HEK293 (cell line): ENCODE results near the gene ARL14.

ENCODE experiments used
- CTCF ChIA-PET: fragments of 350-600 bp; formaldehyde crosslinking; extraction: SDS; loops from one replicate; lab custom pipeline; 2021; ENCODE audit warnings: antibody characterized with exemption; lab: Yijun Ruan, JAX
- POLR2A ChIA-PET: fragments of 300-600 bp; formaldehyde crosslinking; extraction: SDS; loops from one replicate; lab custom pipeline; 2020; ENCODE audit warnings: antibody characterized with exemption, inconsistent platforms; lab: Yijun Ruan, JAX
- H3K27ac ChIP-seq: fragments of 200-500 bp; sonication (Bioruptor generic); 2 replicates; pipeline ENCODE4 v1.5.1; 2014; ENCODE audit warnings: low read depth, low read length, control low read depth, inconsistent platforms; ENCODE audit errors: extremely low read depth
- H3K36me3 ChIP-seq, 2 experiments: fragments of 200-500 bp in 1 of 2; sonication (Bioruptor generic) in 1 of 2; 1 replicate in 1 of 2; 2 replicates in 1 of 2; pipeline ENCODE4 v1.5.1; 2014 to 2017; ENCODE audit warnings: inconsistent platforms in 2 of 2, low read length in 2 of 2; ENCODE audit not compliant: control insufficient read depth in 2 of 2, insufficient read depth in 1 of 2
- H3K4me1 ChIP-seq: fragments of 200-500 bp; sonication (Bioruptor generic); 2 replicates; pipeline ENCODE4 v1.5.1; 2014; ENCODE audit warnings: mild to moderate bottlenecking, low read length, inconsistent platforms; ENCODE audit not compliant: control insufficient read depth, insufficient read depth
- H3K4me3 ChIP-seq: 2 replicates; pipeline ENCODE4 v1.5.1; 2011; ENCODE audit warnings: low read depth, mild to moderate bottlenecking, control low read depth, low read length, moderate library complexity
- H3K9me3 ChIP-seq: fragments of 200-500 bp; sonication (Bioruptor generic); 2 replicates; pipeline ENCODE4 v1.5.1; 2014; ENCODE audit warnings: low read depth, low read length, inconsistent platforms; ENCODE audit not compliant: control insufficient read depth, insufficient read depth
- HOXD13 ChIP-seq: sonication (generic); formaldehyde crosslinking; IDR thresholded peaks from 2 replicates; pipeline ENCODE4 v1.8.0; 2022; ENCODE audit warnings: missing genetic modification reagents, borderline replicate concordance
- OVOL3 ChIP-seq: fragments of 450-650 bp; formaldehyde crosslinking; IDR thresholded peaks from 2 replicates; pipeline ENCODE4 v1.5.1; 2016; ENCODE audit warnings: missing biosample characterization, missing genetic modification characterization
- SP2 ChIP-seq: fragments of 450-650 bp; formaldehyde crosslinking; IDR thresholded peaks from 2 replicates; pipeline ENCODE4 v1.5.1; 2016; ENCODE audit warnings: missing biosample characterization, missing genetic modification characterization
- SP7 ChIP-seq: fragments of 450-650 bp; formaldehyde crosslinking; IDR thresholded peaks from 2 replicates; pipeline ENCODE4 v1.5.1; 2016; ENCODE audit warnings: missing biosample characterization, missing genetic modification characterization
- ZNF146 ChIP-seq: fragments of 450-650 bp; formaldehyde crosslinking; IDR thresholded peaks from 2 replicates; pipeline ENCODE4 v1.5.1; 2016; ENCODE audit warnings: missing biosample characterization, missing genetic modification characterization
- ZNF16 ChIP-seq: fragments of 450-650 bp; formaldehyde crosslinking; IDR thresholded peaks from 2 replicates; pipeline ENCODE4 v1.5.1; 2016; ENCODE audit warnings: low read depth, missing biosample characterization, missing genetic modification characterization
- ZNF404 ChIP-seq: fragments of 450-650 bp; formaldehyde crosslinking; IDR thresholded peaks from 2 replicates; pipeline ENCODE4 v1.5.1; 2017; ENCODE audit warnings: missing biosample characterization, missing genetic modification characterization
- ZNF529 ChIP-seq: fragments of 450-650 bp; formaldehyde crosslinking; IDR thresholded peaks from 2 replicates; pipeline ENCODE4 v1.5.1; 2017; ENCODE audit warnings: missing genetic modification characterization, missing biosample characterization; ENCODE audit not compliant: insufficient replicate concordance
- ZNF571 ChIP-seq: fragments of 450-650 bp; formaldehyde crosslinking; IDR thresholded peaks from 2 replicates; pipeline ENCODE4 v1.5.0; 2017; ENCODE audit warnings: missing biosample characterization, missing genetic modification characterization
- ZNF596 ChIP-seq: fragments of 450-650 bp; IDR thresholded peaks from 2 replicates; pipeline ENCODE4 v1.5.0; 2018; ENCODE audit warnings: missing biosample characterization, mild to moderate bottlenecking, missing genetic modification characterization, moderate library complexity
- ZNF610 ChIP-seq: fragments of 450-650 bp; formaldehyde crosslinking; IDR thresholded peaks from 2 replicates; pipeline ENCODE4 v1.5.1; 2016; ENCODE audit warnings: missing biosample characterization, missing genetic modification characterization, borderline replicate concordance
- ZNF629 ChIP-seq: fragments of 450-650 bp; formaldehyde crosslinking; IDR thresholded peaks from 2 replicates; pipeline ENCODE4 v1.5.1; 2017; ENCODE audit warnings: missing biosample characterization, missing genetic modification characterization
- ZNF670 ChIP-seq: fragments of 450-650 bp; formaldehyde crosslinking; IDR thresholded peaks from 2 replicates; pipeline ENCODE4 v1.5.1; 2016; ENCODE audit warnings: missing biosample characterization, missing genetic modification characterization, low read depth
- ZSCAN16 ChIP-seq: fragments of 450-650 bp; formaldehyde crosslinking; IDR thresholded peaks from 2 replicates; pipeline ENCODE4 v1.5.1; 2016; ENCODE audit warnings: missing biosample characterization, missing genetic modification characterization
- TF ChIP-seq, protein P1 (sequence below): fragments of 450-650 bp; formaldehyde crosslinking; IDR thresholded peaks from 2 replicates; pipeline ENCODE4 v1.5.1; 2016; ENCODE audit warnings: missing biosample characterization, missing genetic modification characterization, borderline replicate concordance
- TF ChIP-seq, protein P2 (sequence below): IDR thresholded peaks from 2 replicates; pipeline ENCODE4 v1.6.1; 2011; ENCODE audit warnings: mild to moderate bottlenecking, low read depth, low read length, borderline replicate concordance
- TF ChIP-seq, protein P3 (sequence below): fragments of 450-650 bp; formaldehyde crosslinking; IDR thresholded peaks from 2 replicates; pipeline ENCODE4 v1.5.1; 2016; ENCODE audit warnings: missing biosample characterization, missing genetic modification characterization
- TF ChIP-seq, protein P4 (sequence below): fragments of 450-650 bp; formaldehyde crosslinking; IDR thresholded peaks from 2 replicates; pipeline ENCODE4 v1.5.1; 2016; ENCODE audit warnings: missing biosample characterization, missing genetic modification characterization

ARL14 gene

DNA sequence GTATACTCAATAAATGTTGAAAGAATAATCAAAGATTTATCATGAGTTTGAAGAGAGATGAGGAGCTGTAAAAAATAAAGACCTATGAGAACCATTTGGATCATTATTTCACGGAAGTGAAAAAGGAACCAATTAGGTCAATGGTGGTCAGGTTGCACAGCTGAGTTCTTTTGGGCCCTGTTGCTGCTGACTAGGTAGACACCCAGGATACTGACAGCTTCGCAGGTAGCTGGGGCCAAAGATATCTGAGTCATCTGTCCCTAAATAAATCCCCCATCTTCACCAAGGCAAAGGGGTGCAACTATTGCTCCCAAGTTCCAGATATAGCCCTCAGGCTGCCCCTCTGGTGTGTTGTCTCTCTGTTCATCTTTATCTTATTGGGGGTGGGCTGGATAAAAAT is 5.0 kb upstream of the ARL14 start (continued):
- TF ChIP-seq, protein P1, sequence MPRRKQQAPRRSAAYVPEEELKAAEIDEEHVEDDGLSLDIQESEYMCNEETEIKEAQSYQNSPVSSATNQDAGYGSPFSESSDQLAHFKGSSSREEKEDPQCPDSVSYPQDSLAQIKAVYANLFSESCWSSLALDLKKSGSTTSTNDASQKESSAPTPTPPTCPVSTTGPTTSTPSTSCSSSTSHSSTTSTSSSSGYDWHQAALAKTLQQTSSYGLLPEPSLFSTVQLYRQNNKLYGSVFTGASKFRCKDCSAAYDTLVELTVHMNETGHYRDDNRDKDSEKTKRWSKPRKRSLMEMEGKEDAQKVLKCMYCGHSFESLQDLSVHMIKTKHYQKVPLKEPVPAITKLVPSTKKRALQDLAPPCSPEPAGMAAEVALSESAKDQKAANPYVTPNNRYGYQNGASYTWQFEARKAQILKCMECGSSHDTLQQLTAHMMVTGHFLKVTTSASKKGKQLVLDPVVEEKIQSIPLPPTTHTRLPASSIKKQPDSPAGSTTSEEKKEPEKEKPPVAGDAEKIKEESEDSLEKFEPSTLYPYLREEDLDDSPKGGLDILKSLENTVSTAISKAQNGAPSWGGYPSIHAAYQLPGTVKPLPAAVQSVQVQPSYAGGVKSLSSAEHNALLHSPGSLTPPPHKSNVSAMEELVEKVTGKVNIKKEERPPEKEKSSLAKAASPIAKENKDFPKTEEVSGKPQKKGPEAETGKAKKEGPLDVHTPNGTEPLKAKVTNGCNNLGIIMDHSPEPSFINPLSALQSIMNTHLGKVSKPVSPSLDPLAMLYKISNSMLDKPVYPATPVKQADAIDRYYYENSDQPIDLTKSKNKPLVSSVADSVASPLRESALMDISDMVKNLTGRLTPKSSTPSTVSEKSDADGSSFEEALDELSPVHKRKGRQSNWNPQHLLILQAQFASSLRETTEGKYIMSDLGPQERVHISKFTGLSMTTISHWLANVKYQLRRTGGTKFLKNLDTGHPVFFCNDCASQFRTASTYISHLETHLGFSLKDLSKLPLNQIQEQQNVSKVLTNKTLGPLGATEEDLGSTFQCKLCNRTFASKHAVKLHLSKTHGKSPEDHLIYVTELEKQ (tag by site-specific recombination): no peak
- TF ChIP-seq SP2 (tag by site-specific recombination) (no peak), ZNF610 (no peak), ZNF404 (tag by site-specific recombination) (no peak), ZNF670 (tag by site-specific recombination) (no peak)
- TF ChIP-seq, protein P2, sequence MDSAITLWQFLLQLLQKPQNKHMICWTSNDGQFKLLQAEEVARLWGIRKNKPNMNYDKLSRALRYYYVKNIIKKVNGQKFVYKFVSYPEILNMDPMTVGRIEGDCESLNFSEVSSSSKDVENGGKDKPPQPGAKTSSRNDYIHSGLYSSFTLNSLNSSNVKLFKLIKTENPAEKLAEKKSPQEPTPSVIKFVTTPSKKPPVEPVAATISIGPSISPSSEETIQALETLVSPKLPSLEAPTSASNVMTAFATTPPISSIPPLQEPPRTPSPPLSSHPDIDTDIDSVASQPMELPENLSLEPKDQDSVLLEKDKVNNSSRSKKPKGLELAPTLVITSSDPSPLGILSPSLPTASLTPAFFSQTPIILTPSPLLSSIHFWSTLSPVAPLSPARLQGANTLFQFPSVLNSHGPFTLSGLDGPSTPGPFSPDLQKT: no peak

DNA sequence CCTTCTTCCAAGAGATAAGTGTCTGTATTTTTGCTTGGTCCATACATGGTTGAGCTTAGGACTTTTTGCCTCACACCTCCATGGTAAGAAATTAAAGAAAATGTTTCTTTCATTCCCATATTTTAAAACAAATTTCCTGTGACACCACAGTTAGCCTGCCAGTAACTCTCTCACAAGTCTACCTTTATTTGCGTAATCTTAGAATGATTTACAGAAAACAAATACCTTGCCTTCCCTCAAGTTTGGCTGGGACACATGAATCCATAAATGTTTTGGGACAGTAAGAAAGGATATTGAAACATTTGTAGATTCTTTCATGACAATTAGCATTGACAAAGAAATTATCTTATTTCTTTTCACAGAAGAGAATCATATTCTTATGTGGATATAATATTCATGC is 3.8 kb upstream of the ARL14 start:
- TF ChIP-seq HOXD13 (CRISPR knock-in tag) (no peak), SP7 (tag by site-specific recombination) (no peak), ZNF529 (no peak), ZSCAN16 (tag by site-specific recombination) (no peak), ZNF571 (no peak), ZNF596 (tag by site-specific recombination) (no peak), OVOL3 (tag by site-specific recombination) (no peak), ZNF629 (tag by site-specific recombination) (no peak), ZNF146 (tag by site-specific recombination) (no peak), ZNF16 (no peak)
- TF ChIP-seq, protein P3, sequence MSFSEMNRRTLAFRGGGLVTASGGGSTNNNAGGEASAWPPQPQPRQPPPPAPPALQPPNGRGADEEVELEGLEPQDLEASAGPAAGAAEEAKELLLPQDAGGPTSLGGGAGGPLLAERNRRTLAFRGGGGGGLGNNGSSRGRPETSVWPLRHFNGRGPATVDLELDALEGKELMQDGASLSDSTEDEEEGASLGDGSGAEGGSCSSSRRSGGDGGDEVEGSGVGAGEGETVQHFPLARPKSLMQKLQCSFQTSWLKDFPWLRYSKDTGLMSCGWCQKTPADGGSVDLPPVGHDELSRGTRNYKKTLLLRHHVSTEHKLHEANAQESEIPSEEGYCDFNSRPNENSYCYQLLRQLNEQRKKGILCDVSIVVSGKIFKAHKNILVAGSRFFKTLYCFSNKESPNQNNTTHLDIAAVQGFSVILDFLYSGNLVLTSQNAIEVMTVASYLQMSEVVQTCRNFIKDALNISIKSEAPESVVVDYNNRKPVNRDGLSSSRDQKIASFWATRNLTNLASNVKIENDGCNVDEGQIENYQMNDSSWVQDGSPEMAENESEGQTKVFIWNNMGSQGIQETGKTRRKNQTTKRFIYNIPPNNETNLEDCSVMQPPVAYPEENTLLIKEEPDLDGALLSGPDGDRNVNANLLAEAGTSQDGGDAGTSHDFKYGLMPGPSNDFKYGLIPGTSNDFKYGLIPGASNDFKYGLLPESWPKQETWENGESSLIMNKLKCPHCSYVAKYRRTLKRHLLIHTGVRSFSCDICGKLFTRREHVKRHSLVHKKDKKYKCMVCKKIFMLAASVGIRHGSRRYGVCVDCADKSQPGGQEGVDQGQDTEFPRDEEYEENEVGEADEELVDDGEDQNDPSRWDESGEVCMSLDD (tag by site-specific recombination): no peak
- TF ChIP-seq, protein P4, sequence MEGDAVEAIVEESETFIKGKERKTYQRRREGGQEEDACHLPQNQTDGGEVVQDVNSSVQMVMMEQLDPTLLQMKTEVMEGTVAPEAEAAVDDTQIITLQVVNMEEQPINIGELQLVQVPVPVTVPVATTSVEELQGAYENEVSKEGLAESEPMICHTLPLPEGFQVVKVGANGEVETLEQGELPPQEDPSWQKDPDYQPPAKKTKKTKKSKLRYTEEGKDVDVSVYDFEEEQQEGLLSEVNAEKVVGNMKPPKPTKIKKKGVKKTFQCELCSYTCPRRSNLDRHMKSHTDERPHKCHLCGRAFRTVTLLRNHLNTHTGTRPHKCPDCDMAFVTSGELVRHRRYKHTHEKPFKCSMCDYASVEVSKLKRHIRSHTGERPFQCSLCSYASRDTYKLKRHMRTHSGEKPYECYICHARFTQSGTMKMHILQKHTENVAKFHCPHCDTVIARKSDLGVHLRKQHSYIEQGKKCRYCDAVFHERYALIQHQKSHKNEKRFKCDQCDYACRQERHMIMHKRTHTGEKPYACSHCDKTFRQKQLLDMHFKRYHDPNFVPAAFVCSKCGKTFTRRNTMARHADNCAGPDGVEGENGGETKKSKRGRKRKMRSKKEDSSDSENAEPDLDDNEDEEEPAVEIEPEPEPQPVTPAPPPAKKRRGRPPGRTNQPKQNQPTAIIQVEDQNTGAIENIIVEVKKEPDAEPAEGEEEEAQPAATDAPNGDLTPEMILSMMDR (tag by site-specific recombination): no peak
- no peaks in the 10 kb centered on the region for H3K36me3 ChIP-seq
- H3K4me1 ChIP-seq: peaks cover 4% of the 10 kb centered on the region
- H3K9me3 ChIP-seq: no peaks in the 10 kb centered on the region
- H3K4me3 ChIP-seq: no peak overlapping the region
- CTCF ChIA-PET: interaction anchor here (0.7 to 1.9 kb wide), 2 partner anchors 13 to 14 kb away, joined by 3 to 5 read pairs; no protein-coding TSS in a partner anchor
- POLR2A ChIA-PET: no interaction called here
- no peak overlapping the region for H3K27ac ChIP-seq
